ENCODE results near the gene CHM. TPM values are rescaled to one million over a fixed set of nuclear protein-coding genes. Genes with fewer than 3 reads are reported as not detected.
"Not testable (repeated sequence)": the region's sequence is repeated elsewhere in the genome, so short reads cannot be mapped to it uniquely, and the experiment has no call there.

The CHM gene
- total RNA-seq, 1 donor from 2014 or later: 14.5 TPM

- ATAC-seq (ENCODE audit: poor library complexity) (no peak), DNase-seq (no peak)
- intact Hi-C loops (cut with DNase I): no loop called here
These were observed 45.1 kb downstream of the CHM start for GRCh38 chrX:86002076-86002896.

DNA sequence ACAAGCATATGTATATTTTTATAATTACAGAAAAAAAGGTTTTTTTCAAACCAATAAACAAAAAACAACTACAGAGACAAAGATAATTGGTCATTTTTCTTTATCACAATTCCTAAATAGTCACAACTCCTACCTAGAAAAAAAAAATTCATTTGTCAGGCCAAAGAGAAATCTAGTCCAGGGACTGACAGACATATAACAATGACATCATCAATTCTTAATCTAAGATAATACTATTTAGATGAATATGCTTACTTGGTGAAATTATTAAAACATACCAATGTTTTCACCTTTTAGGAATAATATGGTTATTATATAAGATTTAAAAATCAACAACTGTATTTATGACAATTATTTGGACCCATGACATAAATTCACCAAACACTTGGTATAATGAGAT, 48.4 kb downstream of the CHM start:
- intact Hi-C loops (cut with DNase I): no loop called here
- no peak for ATAC-seq (ENCODE audit: poor library complexity)
- DNase-seq: no peak

DNA sequence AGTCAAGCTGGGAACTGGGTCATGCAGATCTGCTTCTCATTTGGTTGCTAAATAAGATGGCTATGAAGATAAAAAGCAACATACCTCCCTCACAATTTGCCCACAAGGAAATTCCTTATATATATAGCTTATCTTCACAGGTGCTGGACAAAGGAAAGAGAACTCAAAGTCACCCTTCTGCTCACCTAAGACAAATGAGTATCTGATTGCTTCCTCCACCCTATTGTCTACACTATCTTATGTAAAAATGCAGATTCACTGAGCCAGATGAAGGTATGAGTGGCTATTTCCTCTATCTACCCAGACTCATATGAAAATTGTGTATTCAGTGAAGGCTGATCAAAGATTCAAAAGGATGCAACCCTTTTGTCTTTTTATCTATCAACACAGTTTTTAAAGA, 50.8 kb downstream of the CHM start:
- DNase-seq: no peak
- intact Hi-C loops (cut with DNase I): no loop called here
- ATAC-seq (ENCODE audit: poor library complexity): no peak

GRCh38 chrX:85995641-85996040, 51.7 kb downstream of the CHM start:
- ATAC-seq (ENCODE audit: poor library complexity) (no peak), DNase-seq (no peak)
- intact Hi-C loops (cut with DNase I): no loop called here

DNA sequence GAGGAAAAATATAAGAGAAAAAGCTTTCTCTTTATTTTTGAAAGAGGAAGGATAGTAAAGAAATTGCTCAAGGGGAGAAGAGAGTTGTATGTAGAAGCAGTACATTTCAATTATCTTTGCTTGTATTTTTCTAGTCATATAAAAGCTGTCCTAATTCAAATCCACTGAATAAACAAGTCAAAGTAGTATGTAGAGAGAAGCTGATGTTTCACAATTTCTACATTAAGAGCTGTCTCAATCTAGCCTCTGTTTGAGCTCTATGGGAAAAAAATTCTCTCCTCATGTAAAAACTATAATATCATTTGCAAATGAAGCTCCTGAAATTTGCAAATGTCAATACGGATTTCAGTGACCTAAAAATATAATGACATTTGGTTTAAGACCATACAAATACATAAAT, 52.6 kb downstream of the CHM start:
- ATAC-seq (ENCODE audit: poor library complexity): no peak
- intact Hi-C loops (cut with DNase I): no loop called here
- DNase-seq: no peak

DNA sequence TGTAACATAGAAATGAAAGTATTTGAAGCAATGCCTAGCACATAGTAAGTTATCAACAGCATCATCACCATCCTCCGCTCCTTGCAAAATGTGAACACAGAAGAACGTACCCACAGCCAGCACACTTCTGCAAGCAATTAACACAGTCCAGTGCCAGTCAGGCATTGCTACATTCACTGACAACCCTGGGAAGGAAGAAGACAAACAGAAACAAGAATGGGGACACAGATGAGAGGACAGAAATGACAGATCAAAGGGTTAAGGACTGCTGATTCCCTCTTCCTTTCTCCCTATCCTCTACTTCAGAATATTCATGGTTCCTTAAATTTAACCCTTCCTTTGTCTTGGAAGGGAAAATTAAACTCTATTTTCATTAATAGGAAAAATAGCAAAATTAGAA, 53.1 kb downstream of the CHM start:
- intact Hi-C loops (cut with DNase I): no loop called here
- peak; percentile 38 for ATAC-seq (ENCODE audit: poor library complexity)
- no peak for DNase-seq

DNA sequence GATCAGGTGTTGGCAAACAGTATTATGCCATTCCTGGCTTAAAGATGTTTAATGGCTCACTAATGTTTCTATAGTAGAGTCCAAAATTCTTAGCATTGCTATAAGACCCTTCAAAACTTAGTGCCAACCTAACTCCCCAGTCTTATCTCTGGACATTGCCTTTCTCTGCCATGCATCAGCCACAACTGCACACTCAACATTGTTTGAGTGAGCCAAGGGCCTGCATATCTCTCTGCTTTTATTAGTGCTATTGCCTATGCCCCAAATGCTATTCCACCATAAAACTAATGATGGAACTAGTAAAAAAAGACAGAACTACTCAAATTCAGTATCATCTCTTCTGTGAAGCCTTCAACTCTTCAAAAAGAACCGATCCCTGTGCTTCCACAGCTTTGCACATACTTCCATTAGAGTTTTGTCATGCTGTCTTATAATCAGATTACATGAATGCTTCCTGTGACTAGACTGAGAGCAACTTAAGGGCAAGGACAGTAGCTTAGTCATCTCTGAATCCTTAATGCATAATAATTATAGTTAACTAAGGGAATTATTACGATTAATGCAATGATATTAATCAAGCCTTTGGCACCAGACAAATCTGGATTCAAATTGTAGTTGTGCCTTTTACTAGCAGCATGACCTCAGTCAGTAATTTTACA, 53.7 kb downstream of the CHM start:
- intact Hi-C loops (cut with DNase I): no loop called here
- DNase-seq (no peak), ATAC-seq (ENCODE audit: poor library complexity) (peak; percentile 56)

GRCh38 chrX:85992811-85993229, 54.5 kb downstream of the CHM start:
- intact Hi-C loops (cut with DNase I): no loop called here
- ATAC-seq (ENCODE audit: poor library complexity): no peak

GRCh38 chrX:85988353-85988752, 59.0 kb downstream of the CHM start:
- ATAC-seq (ENCODE audit: poor library complexity) (no peak), DNase-seq (no peak)
- intact Hi-C loops (cut with DNase I): no loop called here

More at GRCh38 chrX:85992811-85993229, 54.5 kb downstream of the CHM start:
- no peak for DNase-seq

- DNase-seq (no peak), ATAC-seq (ENCODE audit: poor library complexity) (no peak)
- intact Hi-C loops (cut with DNase I): no loop called here
These were observed 67.1 kb downstream of the CHM start for GRCh38 chrX:85980286-85980685.

DNA sequence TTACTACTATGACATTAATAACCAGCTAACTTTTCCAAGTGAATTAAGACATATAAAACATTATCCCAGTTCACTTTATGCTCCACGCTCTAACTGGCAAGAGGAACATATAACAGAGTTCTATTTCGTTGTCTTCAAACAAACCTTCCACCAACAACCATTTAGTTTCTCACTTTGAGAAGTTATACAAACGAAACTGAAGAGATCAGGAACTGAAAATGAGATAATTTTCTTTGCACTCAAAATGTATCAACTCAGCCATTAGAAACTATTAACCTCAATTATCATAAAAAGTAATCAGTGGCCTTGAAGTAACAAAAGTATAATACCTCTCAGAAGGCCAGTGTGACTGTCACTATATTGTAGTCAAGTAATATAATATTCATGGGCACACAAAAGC, 70.1 kb downstream of the CHM start:
- ATAC-seq (ENCODE audit: poor library complexity) (no peak), DNase-seq (no peak)
- intact Hi-C loops (cut with DNase I): no loop called here

DNA sequence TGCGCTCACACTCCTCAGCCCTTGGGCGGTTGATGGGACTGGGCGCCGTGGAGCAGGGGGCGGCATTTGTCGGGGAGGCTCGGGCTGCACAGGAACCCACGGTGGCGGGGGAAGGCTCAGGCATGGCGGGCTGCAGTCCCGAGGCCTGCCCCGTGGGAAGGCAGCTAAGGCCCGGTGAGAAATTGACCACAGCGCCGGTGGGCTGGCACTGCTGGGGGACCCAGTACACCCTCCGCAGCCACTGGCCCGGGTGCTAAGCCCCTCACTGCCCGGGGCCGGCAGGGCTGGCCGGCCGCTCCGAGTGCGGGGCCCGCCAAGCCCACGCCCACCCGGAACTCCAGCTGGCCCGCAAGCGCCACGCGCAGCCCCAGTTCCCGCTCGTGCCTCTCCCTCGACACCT, 75.0 kb downstream of the CHM start:
- ATAC-seq (ENCODE audit: poor library complexity); DNase-seq; intact Hi-C loops (cut with DNase I): not testable (repeated sequence)

- DNase-seq (no peak), ATAC-seq (ENCODE audit: poor library complexity) (no peak)
- intact Hi-C loops (cut with DNase I): no loop called here
These were observed 82.6 kb downstream of the CHM start for GRCh38 chrX:85964744-85965143.

GRCh38 chrX:85963736-85964135, 83.6 kb downstream of the CHM start:
- DNase-seq: no peak
- no peak for ATAC-seq (ENCODE audit: poor library complexity)
- intact Hi-C loops (cut with DNase I): no loop called here

DNA sequence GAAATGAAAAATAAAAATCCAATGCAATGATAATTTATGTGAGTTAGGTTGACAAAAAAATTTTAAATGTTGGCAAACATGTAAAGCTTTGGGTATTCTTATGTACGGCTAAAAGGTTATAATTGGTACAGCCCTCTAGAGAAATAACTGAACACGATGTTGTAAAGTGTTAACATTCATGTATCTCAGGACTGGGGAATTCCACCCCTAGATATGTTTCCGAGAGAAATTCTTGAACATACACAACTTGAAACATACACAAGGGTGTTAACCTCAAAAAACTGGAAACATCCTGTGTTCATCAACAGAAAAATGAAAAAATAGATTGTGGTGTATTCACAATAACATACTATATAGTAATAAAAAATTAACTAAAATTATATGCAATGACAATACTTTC, 91.8 kb downstream of the CHM start:
- ATAC-seq (ENCODE audit: poor library complexity) (no peak), DNase-seq (no peak)
- intact Hi-C loops (cut with DNase I): no loop called here

GRCh38 chrX:85944751-85945150, 102.6 kb downstream of the CHM start:
- intact Hi-C loops (cut with DNase I); ATAC-seq (ENCODE audit: poor library complexity); DNase-seq: not testable (repeated sequence)

DNA sequence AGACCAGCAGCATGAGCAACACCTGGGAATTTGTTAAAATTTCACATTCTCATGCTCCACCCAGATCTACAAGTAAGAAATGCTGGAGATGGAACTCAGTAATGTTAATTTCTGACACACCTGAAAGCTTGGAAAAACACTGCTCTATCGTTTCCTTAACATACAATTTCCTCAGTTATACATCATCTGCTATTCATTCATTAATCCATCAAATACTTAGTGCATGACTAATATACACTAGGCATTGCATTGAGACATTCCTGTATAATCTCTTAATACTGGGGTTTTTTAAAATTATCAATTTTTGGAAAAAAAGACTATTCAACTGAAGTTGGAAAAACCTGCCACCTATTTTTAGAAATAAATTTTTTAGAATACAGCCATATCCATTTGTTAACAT, 106.1 kb downstream of the CHM start:
- intact Hi-C loops (cut with DNase I): no loop called here
- no peak for ATAC-seq (ENCODE audit: poor library complexity)
- DNase-seq: no peak

DNA sequence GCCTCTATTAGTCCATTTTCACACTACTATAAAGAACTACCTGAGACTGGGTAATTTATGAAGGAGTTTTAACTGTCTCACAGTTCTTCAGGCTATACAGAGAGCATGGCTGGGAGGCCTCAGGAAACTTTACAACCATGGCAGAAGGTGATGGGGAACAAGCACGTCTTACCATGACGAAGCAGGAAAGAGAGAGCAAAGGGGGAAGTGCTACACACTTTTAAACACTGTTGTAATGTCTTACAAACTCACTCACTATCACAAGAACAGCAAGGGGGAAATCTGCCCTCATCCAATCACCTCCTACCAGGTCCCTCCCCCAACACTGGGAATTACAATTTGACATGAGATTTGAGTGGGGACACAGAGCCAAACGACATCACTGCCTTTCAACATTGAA, 107.4 kb downstream of the CHM start:
- intact Hi-C loops (cut with DNase I): not testable (repeated sequence)

GRCh38 chrX:85934399-85934798, 113.0 kb downstream of the CHM start:
- ATAC-seq (ENCODE audit: poor library complexity); intact Hi-C loops (cut with DNase I); DNase-seq: not testable (repeated sequence)

More for the DNA sequence above, 107.4 kb downstream of the CHM start:
- DNase-seq; ATAC-seq (ENCODE audit: poor library complexity): not testable (repeated sequence)

DNA sequence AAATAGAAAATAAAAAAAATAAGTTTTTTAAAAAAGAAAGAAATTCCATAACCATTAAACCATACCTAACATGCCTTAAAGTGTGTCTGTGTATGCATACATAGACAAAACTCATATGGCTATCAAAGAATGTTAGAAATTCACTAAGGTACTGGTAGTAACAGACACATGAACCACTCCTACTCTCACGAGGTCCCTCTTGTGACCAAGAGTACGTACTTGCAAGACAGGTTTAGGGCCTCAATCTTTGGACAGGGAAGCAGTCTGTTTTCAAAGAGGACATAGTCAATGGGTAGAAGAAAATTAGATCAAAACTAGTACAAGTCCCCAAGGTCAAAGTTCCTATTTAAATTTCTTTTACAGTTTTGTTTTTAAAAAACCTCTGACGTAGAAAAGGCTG, 117.3 kb downstream of the CHM start:
- intact Hi-C loops (cut with DNase I): no loop called here
- DNase-seq (no peak), ATAC-seq (ENCODE audit: poor library complexity) (no peak)

Measured in Right ventricle myocardium superior (tissue), 1 donor.